Measurements from ENCODE around the gene AUTS2. TPM values are rescaled to one million over a fixed set of nuclear protein-coding genes. Genes with fewer than 3 reads are reported as not detected.

Gene AUTS2
- total RNA-seq, 6 experiments from 2014 or later = 10.4 to 32.0 (median 19.3) TPM

DNA sequence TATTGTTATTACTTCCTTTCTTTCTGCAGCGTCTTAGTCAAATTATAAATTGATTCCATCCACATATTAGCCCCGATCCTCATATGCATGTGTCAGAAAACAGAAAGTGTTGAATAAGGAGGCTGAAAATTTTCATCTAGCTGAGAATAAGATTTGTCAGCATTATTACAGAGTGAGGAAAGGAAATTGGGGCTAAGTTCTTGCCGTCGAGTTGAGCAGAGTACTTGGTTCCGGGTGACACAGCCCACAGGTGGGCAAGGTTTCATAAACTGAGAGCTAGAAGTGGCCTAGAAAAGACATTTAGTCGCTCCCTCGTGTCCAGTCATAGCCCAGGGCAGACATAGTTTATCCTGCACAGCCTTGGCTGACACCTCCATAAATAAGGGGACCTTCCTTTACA is 1072.0 kb downstream of the AUTS2 start:
- ATAC-seq = no peak
- Histone ChIP-seq H3K4me1 (peaks cover 0 to 5% (median 0%) of the 10 kb centered on the region in 4 donors), H3K4me3 (no peak overlapping the region), H3K36me3 (no peaks in the 10 kb centered on the region), H3K27ac (no peak overlapping the region), H3K27me3 (no peaks in the 10 kb centered on the region), H3K9me3 (no peaks in the 10 kb centered on the region)
- intact Hi-C loops (cut with DNase I) = loop anchor here in 1 of 2 donors (10.0 kb wide), 1 partner anchor 45 kb away; no protein-coding TSS in a partner anchor
- DNase-seq = no peak
- WGBS (ENCODE audit: insufficient coverage, low coverage, low lambda C conversion rate, missing lambda C conversion rate) = 83% methylated on average over 2 of the region's 7 CpGs
- no peak for TF ChIP-seq POLR2A (IDR thresholded peaks at IDR 0.05)
- TF ChIP-seq, protein P1, sequence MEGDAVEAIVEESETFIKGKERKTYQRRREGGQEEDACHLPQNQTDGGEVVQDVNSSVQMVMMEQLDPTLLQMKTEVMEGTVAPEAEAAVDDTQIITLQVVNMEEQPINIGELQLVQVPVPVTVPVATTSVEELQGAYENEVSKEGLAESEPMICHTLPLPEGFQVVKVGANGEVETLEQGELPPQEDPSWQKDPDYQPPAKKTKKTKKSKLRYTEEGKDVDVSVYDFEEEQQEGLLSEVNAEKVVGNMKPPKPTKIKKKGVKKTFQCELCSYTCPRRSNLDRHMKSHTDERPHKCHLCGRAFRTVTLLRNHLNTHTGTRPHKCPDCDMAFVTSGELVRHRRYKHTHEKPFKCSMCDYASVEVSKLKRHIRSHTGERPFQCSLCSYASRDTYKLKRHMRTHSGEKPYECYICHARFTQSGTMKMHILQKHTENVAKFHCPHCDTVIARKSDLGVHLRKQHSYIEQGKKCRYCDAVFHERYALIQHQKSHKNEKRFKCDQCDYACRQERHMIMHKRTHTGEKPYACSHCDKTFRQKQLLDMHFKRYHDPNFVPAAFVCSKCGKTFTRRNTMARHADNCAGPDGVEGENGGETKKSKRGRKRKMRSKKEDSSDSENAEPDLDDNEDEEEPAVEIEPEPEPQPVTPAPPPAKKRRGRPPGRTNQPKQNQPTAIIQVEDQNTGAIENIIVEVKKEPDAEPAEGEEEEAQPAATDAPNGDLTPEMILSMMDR (IDR thresholded peaks at IDR 0.05) = no peak

DNA sequence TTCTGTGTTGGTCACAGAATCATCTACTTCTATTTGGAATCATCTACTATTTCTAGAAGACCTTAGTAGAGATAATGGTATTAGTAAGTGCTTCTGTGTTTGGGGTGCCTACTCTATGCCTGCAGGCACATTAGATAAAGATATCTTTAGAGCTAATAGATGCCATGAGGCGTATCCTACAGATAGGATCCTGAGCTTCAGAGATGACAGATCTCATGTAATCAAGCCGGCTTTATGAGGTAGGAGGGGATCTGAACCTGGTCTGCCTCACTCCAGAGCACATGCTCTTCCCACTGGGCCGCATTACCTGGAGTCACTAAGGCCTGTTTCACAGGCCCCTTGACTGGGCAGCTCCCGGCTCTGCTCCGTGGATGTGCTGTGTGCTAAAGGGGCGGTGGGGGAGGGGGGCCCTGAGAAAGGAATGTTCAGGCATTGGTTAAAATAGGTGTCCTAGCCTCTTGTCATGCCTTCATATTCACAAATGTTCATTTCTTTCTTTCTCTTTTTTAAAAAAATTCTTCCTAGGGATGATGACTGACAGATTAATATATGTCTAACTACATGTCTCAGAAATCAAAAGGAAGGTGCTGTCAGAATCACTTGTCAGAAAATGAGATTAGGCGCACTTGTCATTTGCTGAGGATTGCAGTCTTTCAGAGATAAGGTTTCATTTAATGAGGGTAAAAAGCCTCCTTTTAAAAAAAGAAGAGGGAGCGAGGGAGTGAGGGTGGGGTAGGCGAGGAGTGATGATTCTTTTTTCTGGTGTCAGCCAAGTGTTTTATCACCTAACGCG is 1075.7 kb downstream of the AUTS2 start:
- WGBS (ENCODE audit: insufficient coverage, low coverage, low lambda C conversion rate, missing lambda C conversion rate) = 98% methylated on average over 5 of the region's 11 CpGs
- no peak overlapping the region for H3K4me3 ChIP-seq
- no peaks in the 10 kb centered on the region for H3K9me3 ChIP-seq
- no peaks in the 10 kb centered on the region for H3K36me3 ChIP-seq
- no peaks in the 10 kb centered on the region for H3K4me1 ChIP-seq
- ATAC-seq (no peak), DNase-seq (no peak)
- no peak overlapping the region for H3K27ac ChIP-seq
- intact Hi-C loops (cut with DNase I) = loop anchor here in 1 of 2 donors (10.0 kb wide), 1 partner anchor 49 kb away; no protein-coding TSS in a partner anchor
- H3K27me3 ChIP-seq = no peaks in the 10 kb centered on the region
- TF ChIP-seq POLR2A (IDR thresholded peaks at IDR 0.05) = no peak
- TF ChIP-seq, protein P1 (IDR thresholded peaks at IDR 0.05) = no peak

DNA sequence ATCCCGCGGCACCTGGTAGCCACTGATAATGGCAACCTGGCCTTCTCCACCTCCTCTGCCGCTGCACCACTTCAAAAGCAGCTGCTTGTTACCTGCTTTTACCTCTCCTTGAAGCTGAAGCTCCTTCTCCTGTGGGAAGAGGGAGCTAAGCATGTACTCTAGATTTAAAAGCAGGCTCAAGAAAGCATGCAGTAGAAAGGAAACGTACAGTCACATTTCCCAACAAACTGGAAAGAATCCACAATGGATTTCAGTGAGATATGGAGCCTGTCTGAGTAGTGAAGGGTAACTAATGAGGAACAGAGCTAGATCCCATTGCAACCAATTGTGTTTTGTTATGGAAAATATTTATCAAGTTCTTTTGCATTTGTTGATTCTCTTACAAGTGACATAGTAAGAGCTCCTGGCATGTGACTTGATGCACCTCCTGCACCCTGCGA is 1076.3 kb downstream of the AUTS2 start:
- Histone ChIP-seq H3K4me1 (no peaks in the 10 kb centered on the region), H3K36me3 (no peaks in the 10 kb centered on the region), H3K4me3 (no peak overlapping the region), H3K9me3 (no peaks in the 10 kb centered on the region), H3K27me3 (no peaks in the 10 kb centered on the region), H3K27ac (no peak overlapping the region)
- intact Hi-C loops (cut with DNase I) = loop anchor here in 1 of 2 donors (10.0 kb wide), 1 partner anchor 50 kb away; no protein-coding TSS in a partner anchor
- DNase-seq (no peak), ATAC-seq (no peak)
- TF ChIP-seq POLR2A (IDR thresholded peaks at IDR 0.05) = no peak
- TF ChIP-seq, protein P1 (IDR thresholded peaks at IDR 0.05) = no peak
- WGBS (ENCODE audit: insufficient coverage, low coverage, low lambda C conversion rate, missing lambda C conversion rate) = 65% methylated on average over 2 of the region's 5 CpGs

DNA sequence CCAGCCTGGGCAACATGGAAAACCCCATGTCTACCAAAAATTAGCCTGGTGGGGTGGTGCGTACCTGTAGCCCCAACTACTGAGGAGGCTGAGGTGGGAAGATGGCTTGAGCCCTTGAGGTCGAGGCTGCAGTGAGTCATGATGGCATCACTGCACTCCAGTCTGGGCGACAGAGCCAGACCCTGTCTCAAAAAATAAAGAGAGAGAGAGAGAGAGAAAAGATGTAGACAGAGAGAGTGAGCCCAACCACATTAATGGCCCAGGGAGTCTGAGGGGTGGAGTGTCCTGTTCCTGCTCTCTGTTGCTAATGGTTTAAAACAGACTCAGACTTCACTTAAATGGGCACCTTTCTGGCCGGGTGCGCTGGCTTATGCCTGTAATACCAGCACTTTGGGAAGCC is 1078.0 kb downstream of the AUTS2 start:
- H3K27ac ChIP-seq = no peak overlapping the region
- no peaks in the 10 kb centered on the region for H3K36me3 ChIP-seq
- H3K27me3 ChIP-seq = no peaks in the 10 kb centered on the region
- H3K4me1 ChIP-seq = no peaks in the 10 kb centered on the region
- WGBS (ENCODE audit: insufficient coverage, low coverage, low lambda C conversion rate, missing lambda C conversion rate) = 100% methylated on average over 2 of the region's 5 CpGs
- intact Hi-C loops (cut with DNase I) = loop anchor here in 1 of 2 donors (10.0 kb wide), 1 partner anchor 51 kb away; no protein-coding TSS in a partner anchor
- H3K9me3 ChIP-seq = no peaks in the 10 kb centered on the region
- DNase-seq (no peak), ATAC-seq (no peak)
- no peak overlapping the region for H3K4me3 ChIP-seq
- TF ChIP-seq POLR2A (IDR thresholded peaks at IDR 0.05) = no peak
- TF ChIP-seq, protein P1 (IDR thresholded peaks at IDR 0.05) = no peak
